MM.1S (cell line): ENCODE measurements around the gene RFNG.

Source experiments
- DNase-seq: peaks from one replicate; pipeline ENCODE4 v3.0.0-alpha.2; 2015
- H2AFZ ChIP-seq: fragments of 300-600 bp; sonication (generic); 2 replicates; pipeline ENCODE4 v1.6.0; 2016; ENCODE audit warnings: antibody characterized with exemption, low read length
- H3F3A ChIP-seq: fragments of 300-600 bp; sonication (generic); 2 replicates; pipeline ENCODE4 v1.6.1; 2016; ENCODE audit warnings: mild to moderate bottlenecking, antibody characterized with exemption, low read length, moderate library complexity, mixed read lengths; ENCODE audit not compliant: insufficient read depth
- H3K27ac ChIP-seq: fragments of 300-600 bp; sonication (generic); 2 replicates; pipeline ENCODE4 v1.5.1; 2016; ENCODE audit warnings: mild to moderate bottlenecking, low read length
- H3K27me3 ChIP-seq: fragments of 300-600 bp; sonication (generic); replicated peaks from 2 replicates; pipeline ENCODE4 v1.6.0; 2016; ENCODE audit warnings: low read length; ENCODE audit not compliant: insufficient read depth
- H3K36me3 ChIP-seq: fragments of 300-600 bp; sonication (generic); replicated peaks from 2 replicates; pipeline ENCODE4 v1.6.1; 2016; ENCODE audit warnings: mild to moderate bottlenecking, low read length, mixed read lengths; ENCODE audit not compliant: insufficient read depth
- H3K4me1 ChIP-seq: fragments of 300-600 bp; sonication (generic); 2 replicates; pipeline ENCODE4 v1.6.1; 2016; ENCODE audit warnings: low read length, mixed read lengths
- H3K4me2 ChIP-seq: fragments of 300-600 bp; sonication (generic); 2 replicates; pipeline ENCODE4 v1.6.0; 2016; ENCODE audit warnings: low read depth, low read length
- H3K4me3 ChIP-seq: fragments of 300-600 bp; sonication (generic); 2 replicates; pipeline ENCODE4 v1.5.1; 2016; ENCODE audit warnings: low read length, mixed read lengths
- H3K79me2 ChIP-seq: fragments of 300-600 bp; sonication (generic); 2 replicates; pipeline ENCODE4 v1.6.1; 2016; ENCODE audit warnings: mixed run types, low read length, mixed read lengths
- H3K9ac ChIP-seq: fragments of 300-600 bp; sonication (generic); 2 replicates; pipeline ENCODE4 v1.6.1; 2016; ENCODE audit warnings: low read length, mixed read lengths
- H3K9me2 ChIP-seq: fragments of 300-600 bp; sonication (generic); replicated peaks from 2 replicates; pipeline ENCODE4 v1.6.1; 2016; ENCODE audit warnings: mild to moderate bottlenecking, low read length, mixed read lengths; ENCODE audit not compliant: insufficient read depth
- H3K9me3 ChIP-seq: fragments of 300-600 bp; sonication (generic); replicated peaks from 2 replicates; pipeline ENCODE4 v1.6.1; 2016; ENCODE audit warnings: mild to moderate bottlenecking, low read length, mixed read lengths; ENCODE audit not compliant: insufficient read depth
- H4K20me1 ChIP-seq: fragments of 300-600 bp; sonication (generic); 2 replicates; pipeline ENCODE4 v1.6.1; 2016; ENCODE audit warnings: mild to moderate bottlenecking, low read length, moderate library complexity, mixed read lengths; ENCODE audit not compliant: insufficient read depth
- CTCF ChIP-seq: fragments of 300-600 bp; sonication (generic); IDR thresholded peaks from 2 replicates; pipeline ENCODE4 v1.5.1; 2016; ENCODE audit warnings: antibody characterized with exemption, low read length, mixed read lengths
- EZH2 ChIP-seq: fragments of 300-600 bp; sonication (generic); optimal IDR thresholded peaks from 2 replicates; pipeline ENCODE3; 2017; ENCODE audit warnings: low read depth, mild to moderate bottlenecking, antibody characterized with exemption, low read length, mixed read lengths
- EZH2phosphoT487 ChIP-seq: fragments of 300-600 bp; sonication (generic); IDR thresholded peaks from 2 replicates; pipeline ENCODE4 v1.6.1; 2018; ENCODE audit warnings: antibody characterized with exemption, low read length

Gene RFNG

DNA sequence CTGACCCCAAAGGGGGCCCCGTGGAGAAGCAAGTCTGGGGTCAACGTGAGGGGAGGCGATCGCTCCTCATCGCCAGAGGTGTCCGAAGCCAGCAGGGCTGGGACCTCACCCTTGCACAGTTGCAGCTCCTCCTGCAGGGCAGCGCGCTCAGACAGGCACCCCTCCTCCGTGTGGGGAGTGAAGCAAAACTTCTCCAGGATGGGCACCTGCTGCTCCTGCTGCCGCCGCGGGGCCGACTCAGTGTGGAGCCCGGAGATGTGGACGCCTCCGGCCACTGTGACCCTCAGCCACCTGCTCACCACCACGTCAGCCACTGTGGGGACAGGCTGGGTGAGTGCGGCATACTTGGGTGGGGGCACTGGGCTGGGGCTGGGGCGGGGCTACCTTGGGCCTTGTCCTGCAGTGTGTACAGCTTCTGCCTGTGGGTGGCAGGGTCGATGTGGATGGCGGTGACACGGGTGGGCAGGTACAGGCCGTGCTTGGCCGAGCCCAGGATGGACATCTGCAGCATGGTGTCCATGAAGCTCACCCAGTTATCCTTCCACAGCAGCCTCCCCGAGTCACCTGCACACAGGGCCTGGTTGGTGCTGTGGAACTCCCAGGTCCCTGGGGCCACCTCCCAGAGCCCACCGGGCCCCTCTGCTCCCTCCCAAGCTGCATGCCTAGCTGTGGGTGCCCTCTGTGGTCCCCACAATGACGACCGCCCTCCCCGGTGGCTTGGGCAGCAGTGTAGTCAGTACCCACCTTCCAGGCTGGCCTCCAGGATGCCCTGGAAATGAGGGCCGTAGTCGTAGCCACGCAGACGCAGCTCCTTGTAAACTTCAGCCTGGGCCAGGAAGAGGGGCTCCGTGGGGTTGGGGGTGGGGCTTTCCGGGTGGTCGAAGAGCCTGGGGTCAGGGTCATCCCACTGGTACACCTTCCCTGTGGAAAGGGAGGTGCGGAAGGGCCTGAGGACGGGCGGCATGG, 35.6 kb upstream of the RFNG start:
- H3K27ac ChIP-seq, result no peak overlapping the region
- H3K9ac ChIP-seq, result no peak overlapping the region
- peaks cover 11% of the 10 kb centered on the region for H3K36me3 ChIP-seq
- no peaks in the 10 kb centered on the region for H3K27me3 ChIP-seq
- H4K20me1 ChIP-seq, result no peaks in the 10 kb centered on the region
- H3K4me2 ChIP-seq, result no peak overlapping the region
- peaks cover 17% of the 10 kb centered on the region; the same call in 1 of the 2 replicates for H3K79me2 ChIP-seq
- no peaks in the 10 kb centered on the region for H3K9me3 ChIP-seq
- H3K4me3 ChIP-seq, result no peak overlapping the region
- DNase-seq, result no peak
- no peak for TF ChIP-seq CTCF
- TF ChIP-seq EZH2phosphoT487, result no peak
- no peak for TF ChIP-seq EZH2
- no peaks in the 10 kb centered on the region for H3K4me1 ChIP-seq
- no peak overlapping the region for H2AFZ ChIP-seq
- H3F3A ChIP-seq, result no peaks in the 10 kb centered on the region
- no peaks in the 10 kb centered on the region for H3K9me2 ChIP-seq

DNA sequence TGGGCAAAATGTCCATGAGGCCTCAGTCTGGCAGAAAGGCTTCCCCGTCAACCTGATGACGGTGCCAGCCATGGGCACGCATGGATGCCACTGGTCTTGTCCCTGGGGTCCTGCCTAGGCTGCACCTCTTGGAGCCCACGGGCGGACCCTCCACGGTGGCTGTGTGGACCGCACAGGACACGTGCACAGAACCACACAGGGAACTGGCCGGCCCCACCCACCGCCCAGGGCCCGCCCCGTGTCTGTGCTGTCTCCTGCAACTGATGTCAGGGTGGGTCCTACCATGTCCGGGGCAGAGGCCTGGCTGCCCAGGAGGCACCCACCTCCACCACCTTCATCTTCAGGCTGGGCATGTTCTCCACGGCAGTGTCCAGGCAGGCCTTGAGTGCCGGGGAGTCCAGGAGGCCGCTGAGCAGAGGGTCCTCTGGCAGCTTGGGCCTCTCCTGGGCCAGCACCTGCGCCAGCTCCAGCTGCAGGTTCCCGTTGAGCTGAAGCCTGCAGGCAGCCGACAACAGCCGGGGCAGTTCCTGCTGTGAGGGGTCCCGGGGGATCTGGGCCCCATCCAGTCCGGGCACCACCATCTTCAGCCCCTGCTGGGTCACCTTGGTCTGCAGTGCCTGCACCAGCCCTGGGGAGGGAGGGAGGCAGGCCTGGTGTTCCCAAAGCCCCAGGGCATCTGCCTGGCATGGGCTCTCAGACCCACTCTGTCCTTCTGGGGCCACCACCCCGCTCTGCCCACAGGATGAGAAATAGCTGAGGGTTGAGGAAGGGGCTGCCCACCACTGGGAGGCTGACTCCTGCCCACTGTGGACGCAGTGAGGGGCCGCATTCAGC, 34.5 kb upstream of the RFNG start:
- Histone ChIP-seq H3K9me2 (no peaks in the 10 kb centered on the region), H3K79me2 (peaks cover 16% of the 10 kb centered on the region; the same call in 1 of the 2 replicates), H3K36me3 (peaks cover 11% of the 10 kb centered on the region), H2AFZ (no peak overlapping the region), H3K27me3 (no peaks in the 10 kb centered on the region), H4K20me1 (no peaks in the 10 kb centered on the region), H3F3A (no peaks in the 10 kb centered on the region), H3K4me3 (no peak overlapping the region), H3K9me3 (no peaks in the 10 kb centered on the region), H3K4me2 (no peak overlapping the region), H3K27ac (no peak overlapping the region), H3K9ac (no peak overlapping the region), H3K4me1 (no peaks in the 10 kb centered on the region)
- no peak for TF ChIP-seq EZH2phosphoT487
- no peak for TF ChIP-seq EZH2
- TF ChIP-seq CTCF, result no peak
- no peak for DNase-seq

DNA sequence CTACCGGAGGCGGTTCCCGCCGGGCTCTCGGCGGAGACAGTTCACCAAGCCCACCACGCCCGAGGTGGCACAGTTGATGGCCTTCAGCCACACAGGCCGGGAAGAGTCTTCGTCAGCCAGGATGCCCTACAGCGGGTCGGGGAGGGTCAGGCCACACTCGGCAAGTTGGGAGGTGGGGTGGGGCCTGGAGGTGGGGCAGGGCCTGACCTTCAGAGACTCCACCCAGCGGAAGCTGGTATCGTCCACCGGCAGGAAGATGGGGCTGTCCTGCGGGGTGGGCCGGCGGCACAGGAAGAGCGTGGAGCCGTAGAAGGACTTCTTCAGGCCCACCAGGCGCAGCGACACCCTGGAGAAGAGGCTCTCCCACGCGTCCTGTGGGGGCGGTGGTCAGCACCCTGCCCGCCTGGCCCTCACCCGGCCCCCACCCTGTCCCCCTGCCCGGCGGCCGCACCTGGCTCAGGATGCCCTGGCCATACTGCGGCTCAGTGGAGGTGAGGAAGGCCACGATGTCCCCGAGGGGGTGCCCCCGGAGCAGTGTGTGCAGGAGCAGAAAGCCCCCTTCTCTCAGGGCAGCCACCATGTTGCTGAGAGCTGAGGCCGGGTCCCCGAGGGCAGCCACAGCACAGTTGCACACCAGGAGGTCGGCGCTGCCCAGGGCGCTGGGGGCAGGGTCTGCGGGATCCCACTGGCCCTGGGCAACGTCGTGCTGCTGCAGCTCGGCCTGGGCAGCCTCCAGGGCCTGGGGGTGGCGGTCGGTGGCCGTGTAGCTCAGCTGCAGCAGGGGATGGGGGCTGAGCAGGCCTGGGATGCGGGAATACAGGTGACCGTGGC, 33.6 kb upstream of the RFNG start:
- H3K4me3 ChIP-seq, result no peak overlapping the region
- no peaks in the 10 kb centered on the region for H3K9me3 ChIP-seq
- no peaks in the 10 kb centered on the region for H3F3A ChIP-seq
- TF ChIP-seq EZH2phosphoT487 (no peak), CTCF (no peak), EZH2 (no peak)
- no peak for DNase-seq
- peaks cover 10% of the 10 kb centered on the region; the same call in 1 of the 2 replicates for H3K79me2 ChIP-seq
- H3K27me3 ChIP-seq, result no peaks in the 10 kb centered on the region
- H3K4me1 ChIP-seq, result no peaks in the 10 kb centered on the region
- H3K4me2 ChIP-seq, result no peak overlapping the region
- H4K20me1 ChIP-seq, result no peaks in the 10 kb centered on the region
- no peak overlapping the region for H3K27ac ChIP-seq
- H3K9ac ChIP-seq, result no peak overlapping the region
- no peaks in the 10 kb centered on the region for H3K9me2 ChIP-seq
- H2AFZ ChIP-seq, result no peak overlapping the region
- peaks cover 14% of the 10 kb centered on the region for H3K36me3 ChIP-seq
